Measurements from ENCODE around the gene MEP1B. TPM values are rescaled to one million over a fixed set of nuclear protein-coding genes. Genes with fewer than 3 reads are reported as not detected.

Gene MEP1B
- total RNA-seq, 1 donor: not detected

DNA sequence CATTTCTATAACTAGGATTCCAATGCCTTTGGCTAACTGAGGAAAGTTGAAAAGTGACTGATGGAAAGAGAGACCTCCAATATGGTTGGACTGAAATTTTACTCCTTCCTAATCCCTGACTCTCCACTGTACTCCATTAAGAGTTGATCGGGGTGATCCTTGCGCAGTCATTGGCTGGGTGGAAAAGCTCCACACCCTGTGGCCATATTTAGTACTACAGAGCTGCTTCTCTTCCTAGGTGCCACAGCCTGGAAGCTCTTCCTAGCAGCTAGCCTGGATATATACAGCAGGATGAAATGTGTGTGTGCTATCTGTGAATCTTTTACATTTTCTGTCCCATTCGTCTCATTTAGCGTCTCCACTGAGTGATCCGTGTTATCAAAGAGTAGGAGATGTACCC lies 71.2 kb downstream of the MEP1B start:
- no peak for DNase-seq (ENCODE audit: low read depth)
- no peak overlapping the region for H3K4me3 ChIP-seq (ENCODE audit: low read depth, low read length)
- TF ChIP-seq, protein P1, sequence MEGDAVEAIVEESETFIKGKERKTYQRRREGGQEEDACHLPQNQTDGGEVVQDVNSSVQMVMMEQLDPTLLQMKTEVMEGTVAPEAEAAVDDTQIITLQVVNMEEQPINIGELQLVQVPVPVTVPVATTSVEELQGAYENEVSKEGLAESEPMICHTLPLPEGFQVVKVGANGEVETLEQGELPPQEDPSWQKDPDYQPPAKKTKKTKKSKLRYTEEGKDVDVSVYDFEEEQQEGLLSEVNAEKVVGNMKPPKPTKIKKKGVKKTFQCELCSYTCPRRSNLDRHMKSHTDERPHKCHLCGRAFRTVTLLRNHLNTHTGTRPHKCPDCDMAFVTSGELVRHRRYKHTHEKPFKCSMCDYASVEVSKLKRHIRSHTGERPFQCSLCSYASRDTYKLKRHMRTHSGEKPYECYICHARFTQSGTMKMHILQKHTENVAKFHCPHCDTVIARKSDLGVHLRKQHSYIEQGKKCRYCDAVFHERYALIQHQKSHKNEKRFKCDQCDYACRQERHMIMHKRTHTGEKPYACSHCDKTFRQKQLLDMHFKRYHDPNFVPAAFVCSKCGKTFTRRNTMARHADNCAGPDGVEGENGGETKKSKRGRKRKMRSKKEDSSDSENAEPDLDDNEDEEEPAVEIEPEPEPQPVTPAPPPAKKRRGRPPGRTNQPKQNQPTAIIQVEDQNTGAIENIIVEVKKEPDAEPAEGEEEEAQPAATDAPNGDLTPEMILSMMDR (IDR thresholded peaks at IDR 0.05; ENCODE audit: insufficient read depth, low read length): no peak

DNA sequence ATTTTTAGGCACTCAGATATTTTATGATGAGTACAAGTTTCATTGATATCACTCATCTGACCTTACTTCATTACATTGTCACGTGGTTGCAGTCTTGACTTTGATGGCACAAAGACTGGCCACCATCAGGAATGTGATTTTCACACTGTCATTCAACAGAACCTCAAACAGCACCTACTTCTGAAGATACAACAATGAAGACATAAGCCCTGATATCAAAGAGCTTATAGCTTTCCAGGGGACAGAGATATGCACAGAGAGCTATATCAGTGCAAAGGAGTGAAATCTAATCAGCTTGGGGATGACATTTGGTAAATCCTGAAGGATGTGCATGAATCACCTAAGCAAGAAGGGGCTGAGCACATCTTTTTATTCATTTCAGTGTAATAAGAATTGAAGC lies 72.3 kb downstream of the MEP1B start:
- TF ChIP-seq, protein P1 (IDR thresholded peaks at IDR 0.05; ENCODE audit: insufficient read depth, low read length): no peak

DNA sequence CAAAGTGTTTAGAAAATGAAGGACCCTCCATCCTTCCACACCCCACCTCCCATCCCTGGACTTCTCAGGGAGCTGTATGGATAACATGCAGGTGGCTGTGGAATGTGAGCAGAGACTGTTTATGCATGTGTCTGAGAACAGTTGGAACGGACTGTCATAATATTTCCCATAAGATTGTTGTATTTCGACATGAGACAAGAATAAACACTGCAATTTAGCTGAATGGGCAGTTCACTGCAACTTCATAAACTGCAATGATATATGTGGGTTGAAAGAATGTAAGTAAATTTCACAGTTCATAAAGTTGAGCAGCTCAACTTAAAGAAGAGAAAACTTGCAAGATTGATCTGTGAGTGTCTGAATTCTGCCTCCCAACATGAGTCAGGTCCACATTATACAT lies 74.6 kb downstream of the MEP1B start:
- no peak for DNase-seq (ENCODE audit: low read depth)
- TF ChIP-seq, protein P1 (IDR thresholded peaks at IDR 0.05; ENCODE audit: insufficient read depth, low read length): no peak
- H3K4me3 ChIP-seq (ENCODE audit: low read depth, low read length): no peak overlapping the region

More for the DNA sequence above, 72.3 kb downstream of the MEP1B start:
- H3K4me3 ChIP-seq (ENCODE audit: low read depth, low read length): no peak overlapping the region
- no peak for DNase-seq (ENCODE audit: low read depth)

DNA sequence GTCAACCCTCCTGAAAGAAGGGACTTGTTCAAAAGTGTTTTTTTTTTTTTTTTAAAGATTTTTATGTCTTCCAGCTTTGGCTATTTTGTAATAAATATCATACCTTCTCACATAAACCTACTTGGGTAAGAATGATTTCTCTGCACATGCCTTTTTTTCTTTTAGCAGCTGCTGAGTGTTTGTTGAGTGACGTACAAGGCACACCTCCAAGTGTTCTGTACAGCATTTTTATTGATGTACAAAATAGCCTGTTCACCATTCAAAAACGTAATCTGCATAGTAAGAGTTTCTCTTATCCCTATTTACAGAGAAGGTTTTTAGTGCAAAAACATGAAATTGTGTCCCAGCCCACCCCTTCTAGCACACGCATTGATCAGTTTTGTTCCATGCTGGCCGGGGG lies 77.6 kb downstream of the MEP1B start:
- no peak overlapping the region for H3K4me3 ChIP-seq (ENCODE audit: low read depth, low read length)
- no peak for DNase-seq (ENCODE audit: low read depth)
- TF ChIP-seq, protein P1 (IDR thresholded peaks at IDR 0.05; ENCODE audit: insufficient read depth, low read length): no peak

Small RNA genes lying within 50 kb of the gene (small RNA-seq; reads per million reads assigned to genes)
- gene RF00019 (not detected), gene RNA5SP453 (not detected)

Other genes with a start within 250 kb of the MEP1B start
- gene TRAPPC8, start 246.9 kb upstream of the MEP1B start, total RNA-seq (ENCODE audit: low replicate concordance): 18.8 and 48.5 TPM in 2 replicates
- gene RNF125, start 171.2 kb upstream of the MEP1B start, total RNA-seq (ENCODE audit: low replicate concordance): 0.65 and 1.6 TPM in 2 replicates
- 8.6 and 28.3 TPM in 2 replicates for gene RNF138, start 98.2 kb upstream of the MEP1B start, total RNA-seq (ENCODE audit: low replicate concordance)